Activated T-helper 1 cell treated with anti-CD3 and anti-CD28 coated beads, Interleukin-12 subunit alpha, Interleukin-12 subunit beta, Interleukin-2, Interleukin-4 antibody, amounts not matched to agents 30 ng/mL and 10 ng/mL and 1 ng/mL, durations not matched to agents 14 hours and 24 hours and 36 hours (primary cell): Measurements from ENCODE around the gene NACC2. TPM values are rescaled to one million over a fixed set of nuclear protein-coding genes. Genes with fewer than 3 reads are reported as not detected.
A peak's percentile ranks its signal among the peaks of the same experiment; 100 is the strongest.

Experiments
- DNase-seq: peaks from one replicate; pipeline ENCODE4 v3.0.0; 2021; ENCODE audit warnings: low spot score
- H3K27ac Mint-ChIP-seq: one replicate; pipeline ENCODE4 v1.8.0; 2021; ENCODE audit warnings: mild to moderate bottlenecking, mixed read lengths
- H3K27me3 Mint-ChIP-seq: one replicate; pipeline ENCODE4 v1.8.0; 2022; ENCODE audit warnings: mild to moderate bottlenecking, moderate library complexity, mixed read lengths; ENCODE audit not compliant: insufficient read depth
- H3K36me3 Mint-ChIP-seq: one replicate; pipeline ENCODE4 v1.8.0; 2021; ENCODE audit warnings: low read depth, mixed read lengths
- H3K4me1 Mint-ChIP-seq: one replicate; pipeline ENCODE4 v1.8.0; 2021; ENCODE audit warnings: low read depth, mixed read lengths
- H3K4me3 Mint-ChIP-seq: one replicate; pipeline ENCODE4 v1.8.0; 2021; ENCODE audit warnings: mild to moderate bottlenecking, moderate library complexity, mixed read lengths
- H3K9me3 Mint-ChIP-seq: one replicate; pipeline ENCODE4 v1.8.0; 2021; ENCODE audit warnings: mixed read lengths
- intact Hi-C: fragments of 100-400 bp; cut with micrococcal nuclease; formaldehyde crosslinking; loops from one replicate; pipeline ENCODE4 v1.15.1; 2024
- total RNA-seq: library from RNA; stranded (reverse); gene quantifications from 2 replicates; pipeline ENCODE4 v1.2.3, GENCODE V29; 2022

Gene NACC2, protein sequence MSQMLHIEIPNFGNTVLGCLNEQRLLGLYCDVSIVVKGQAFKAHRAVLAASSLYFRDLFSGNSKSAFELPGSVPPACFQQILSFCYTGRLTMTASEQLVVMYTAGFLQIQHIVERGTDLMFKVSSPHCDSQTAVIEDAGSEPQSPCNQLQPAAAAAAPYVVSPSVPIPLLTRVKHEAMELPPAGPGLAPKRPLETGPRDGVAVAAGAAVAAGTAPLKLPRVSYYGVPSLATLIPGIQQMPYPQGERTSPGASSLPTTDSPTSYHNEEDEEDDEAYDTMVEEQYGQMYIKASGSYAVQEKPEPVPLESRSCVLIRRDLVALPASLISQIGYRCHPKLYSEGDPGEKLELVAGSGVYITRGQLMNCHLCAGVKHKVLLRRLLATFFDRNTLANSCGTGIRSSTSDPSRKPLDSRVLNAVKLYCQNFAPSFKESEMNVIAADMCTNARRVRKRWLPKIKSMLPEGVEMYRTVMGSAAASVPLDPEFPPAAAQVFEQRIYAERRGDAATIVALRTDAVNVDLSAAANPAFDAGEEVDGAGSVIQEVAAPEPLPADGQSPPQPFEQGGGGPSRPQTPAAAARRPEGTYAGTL
- total RNA-seq, result 3.7 and 4.0 TPM in 2 replicates

DNA sequence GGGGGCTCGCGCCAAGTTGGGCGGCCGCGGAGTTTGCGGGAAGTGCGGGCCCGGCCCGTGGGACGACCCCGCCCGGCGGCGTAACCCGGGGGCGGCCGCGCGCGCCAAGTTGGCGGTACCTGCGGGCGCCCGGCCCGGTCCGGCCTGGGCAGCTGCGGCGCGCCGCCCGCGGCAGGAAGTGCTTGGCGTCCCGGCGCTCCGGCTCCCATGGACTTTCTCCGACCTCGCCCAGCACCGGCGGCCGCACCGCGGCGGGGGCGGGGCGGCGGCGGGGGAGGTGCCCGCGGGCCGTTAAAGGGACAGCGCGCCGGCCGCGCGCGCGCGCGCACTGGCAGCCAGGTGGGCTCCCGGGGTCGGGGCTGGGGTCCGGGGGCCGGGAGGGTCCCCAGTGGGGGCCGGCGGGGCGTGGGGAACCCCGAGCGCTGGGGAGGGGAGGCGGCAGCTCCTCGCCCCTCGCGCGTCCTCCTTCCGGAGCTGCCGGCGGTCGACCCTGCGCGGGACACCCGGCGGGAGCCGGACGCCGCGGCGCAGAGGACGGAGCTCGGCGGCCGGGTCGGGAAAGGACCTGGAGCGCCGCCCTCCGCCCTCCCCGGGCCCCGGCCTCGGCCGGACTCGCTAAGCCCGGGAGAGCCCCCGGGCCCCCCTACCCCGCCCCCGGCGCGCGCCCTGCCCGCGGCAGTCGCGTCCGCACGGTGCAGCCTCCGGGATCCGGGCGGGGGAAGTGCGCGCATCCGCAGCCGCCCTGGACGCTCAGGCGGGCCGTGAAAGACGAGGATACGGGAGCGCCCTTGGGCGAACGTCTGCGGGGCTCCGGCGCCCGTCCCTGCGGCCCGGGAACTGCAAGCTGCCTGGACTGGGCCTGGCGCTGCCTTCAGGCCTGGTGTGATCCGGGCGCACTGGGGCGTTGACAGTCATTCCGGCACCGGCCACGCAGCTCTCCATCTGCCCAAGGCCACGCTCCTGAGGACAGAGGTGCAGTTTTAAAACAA is at the start of gene NACC2:
Gene NACC2, minus strand, starts transcription at position 220 of the 989 bp plus-strand sequence. CDS start 44,768 bp downstream, outside the sequence.
- intact Hi-C loops, result loop anchor here (2.0 kb wide), 2 partner anchors 13 to 23 kb away; partner anchors contain the start of gene TMEM250
- H3K4me3 Mint-ChIP-seq, result peak within 1 kb of the TSS; percentile 75
- H3K4me1 Mint-ChIP-seq, result no peaks in the 10 kb centered on the region
- H3K9me3 Mint-ChIP-seq, result no peaks in the 10 kb centered on the region
- H3K36me3 Mint-ChIP-seq, result no peaks in the 10 kb centered on the region
- no peak for DNase-seq
- no peak within 1 kb of the TSS for H3K27ac Mint-ChIP-seq
- H3K27me3 Mint-ChIP-seq, result peaks cover 8% of the 10 kb centered on the region

DNA sequence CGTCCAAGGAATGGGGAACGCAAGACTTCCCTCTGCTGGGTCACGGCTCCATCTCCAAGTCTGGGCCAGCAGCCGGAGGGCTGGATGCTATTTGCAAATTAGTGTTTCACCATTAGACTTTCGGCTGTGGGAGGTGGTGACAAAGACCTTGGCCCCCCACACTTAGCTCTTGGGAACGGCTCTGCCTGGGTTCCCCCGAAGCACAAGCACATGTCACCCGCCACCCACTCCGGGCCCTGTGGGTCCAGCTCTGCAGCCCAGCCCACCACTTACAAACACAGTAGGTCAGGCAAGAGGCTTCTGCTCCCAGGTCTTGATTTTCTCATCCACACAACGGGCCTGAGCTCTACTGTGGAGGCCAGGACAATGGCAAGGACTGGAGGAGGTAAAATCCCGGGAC is 49.4 kb upstream of the NACC2 start:
- Mint-ChIP-seq H3K4me1 (no peaks in the 10 kb centered on the region), H3K4me3 (no peak overlapping the region), H3K27ac (no peak overlapping the region), H3K36me3 (no peaks in the 10 kb centered on the region), H3K9me3 (no peaks in the 10 kb centered on the region), H3K27me3 (peaks cover 4% of the 10 kb centered on the region)
- DNase-seq, result no peak
- intact Hi-C loops, result no loop called here

DNA sequence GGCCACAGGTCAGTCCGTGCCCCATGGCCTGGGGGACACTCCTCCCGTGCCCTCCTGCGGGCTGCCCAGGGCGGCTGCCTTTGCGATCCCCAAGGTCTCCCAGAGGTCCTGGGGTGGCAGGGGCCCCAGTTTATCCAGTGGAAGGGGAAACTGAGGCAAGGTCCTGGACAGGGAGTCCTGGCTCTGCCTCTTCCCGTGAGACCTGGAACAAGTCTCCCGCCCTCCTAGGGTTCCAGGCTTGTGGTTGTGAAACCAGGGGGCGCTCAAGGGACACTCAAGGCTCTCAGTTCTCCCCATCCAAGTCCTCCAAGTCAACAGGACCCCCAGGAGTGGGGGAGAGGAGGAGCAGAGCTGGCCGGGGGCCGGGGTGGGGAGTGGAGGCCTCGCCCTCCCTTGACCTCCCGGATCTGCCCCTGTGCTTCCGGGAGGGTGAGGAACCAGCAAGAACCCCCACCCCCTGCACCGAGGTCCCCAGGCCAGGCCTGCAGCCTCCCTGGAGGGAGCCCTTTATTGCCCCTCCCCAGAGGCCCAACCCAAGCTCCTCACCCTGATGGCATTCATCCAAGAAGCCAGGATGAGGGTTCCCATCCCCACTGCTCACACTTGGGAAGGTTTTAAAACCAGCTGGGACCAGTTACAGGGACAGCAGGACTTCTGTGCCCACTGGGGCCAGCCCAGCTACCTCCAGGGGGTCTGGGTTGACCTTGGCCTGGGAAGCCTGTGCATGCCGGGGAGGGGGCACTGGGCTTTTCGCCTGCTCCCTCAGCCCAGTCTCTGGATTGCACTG is 48.3 kb upstream of the NACC2 start:
- H3K27me3 Mint-ChIP-seq, result peaks cover 6% of the 10 kb centered on the region
- no peaks in the 10 kb centered on the region for H3K36me3 Mint-ChIP-seq
- H3K4me3 Mint-ChIP-seq, result no peak overlapping the region
- no peak overlapping the region for H3K27ac Mint-ChIP-seq
- H3K9me3 Mint-ChIP-seq, result no peaks in the 10 kb centered on the region
- no peaks in the 10 kb centered on the region for H3K4me1 Mint-ChIP-seq
- intact Hi-C loops, result no loop called here
- no peak for DNase-seq

DNA sequence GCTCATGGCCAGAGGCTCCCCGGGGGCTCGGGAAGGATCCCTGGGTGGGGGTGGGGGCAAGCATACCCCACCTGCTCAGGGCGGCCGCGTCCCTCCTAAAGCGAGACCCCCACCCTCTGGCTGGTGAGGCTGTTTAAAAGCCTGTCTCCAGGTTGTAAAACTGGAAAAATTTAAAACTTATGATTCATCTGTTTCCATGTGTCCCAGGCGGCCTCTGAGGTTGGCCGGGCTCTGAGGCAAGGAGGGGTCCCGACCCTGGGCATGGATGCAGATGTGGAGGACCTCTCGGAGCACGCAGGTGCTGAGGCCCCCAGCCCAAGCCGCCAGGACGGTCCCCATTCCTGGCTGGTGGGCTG is 47.7 kb upstream of the NACC2 start:
- Mint-ChIP-seq H3K36me3 (no peaks in the 10 kb centered on the region), H3K27ac (no peak overlapping the region), H3K4me3 (no peak overlapping the region), H3K27me3 (peaks cover 6% of the 10 kb centered on the region), H3K4me1 (no peaks in the 10 kb centered on the region), H3K9me3 (no peaks in the 10 kb centered on the region)
- intact Hi-C loops, result no loop called here
- no peak for DNase-seq

DNA sequence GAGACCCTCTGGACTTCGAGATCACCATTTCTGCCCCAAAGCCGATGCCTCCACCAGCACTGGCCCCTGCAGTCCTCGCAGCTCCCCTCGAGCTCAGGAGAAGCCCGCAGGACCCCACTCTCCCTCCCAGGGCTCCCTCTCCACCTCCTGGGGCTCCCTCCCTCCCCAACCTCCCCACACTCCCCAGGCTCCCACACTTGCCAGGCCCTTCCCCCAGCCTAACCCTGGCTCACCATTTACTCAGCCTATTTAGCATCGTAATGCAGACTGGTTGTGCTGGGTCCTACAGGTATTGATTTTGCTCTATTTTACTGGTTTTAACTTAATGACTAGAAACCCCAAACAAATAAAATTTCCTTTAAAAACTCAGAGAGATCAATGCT is 47.3 kb upstream of the NACC2 start:
- intact Hi-C loops, result no loop called here

DNA sequence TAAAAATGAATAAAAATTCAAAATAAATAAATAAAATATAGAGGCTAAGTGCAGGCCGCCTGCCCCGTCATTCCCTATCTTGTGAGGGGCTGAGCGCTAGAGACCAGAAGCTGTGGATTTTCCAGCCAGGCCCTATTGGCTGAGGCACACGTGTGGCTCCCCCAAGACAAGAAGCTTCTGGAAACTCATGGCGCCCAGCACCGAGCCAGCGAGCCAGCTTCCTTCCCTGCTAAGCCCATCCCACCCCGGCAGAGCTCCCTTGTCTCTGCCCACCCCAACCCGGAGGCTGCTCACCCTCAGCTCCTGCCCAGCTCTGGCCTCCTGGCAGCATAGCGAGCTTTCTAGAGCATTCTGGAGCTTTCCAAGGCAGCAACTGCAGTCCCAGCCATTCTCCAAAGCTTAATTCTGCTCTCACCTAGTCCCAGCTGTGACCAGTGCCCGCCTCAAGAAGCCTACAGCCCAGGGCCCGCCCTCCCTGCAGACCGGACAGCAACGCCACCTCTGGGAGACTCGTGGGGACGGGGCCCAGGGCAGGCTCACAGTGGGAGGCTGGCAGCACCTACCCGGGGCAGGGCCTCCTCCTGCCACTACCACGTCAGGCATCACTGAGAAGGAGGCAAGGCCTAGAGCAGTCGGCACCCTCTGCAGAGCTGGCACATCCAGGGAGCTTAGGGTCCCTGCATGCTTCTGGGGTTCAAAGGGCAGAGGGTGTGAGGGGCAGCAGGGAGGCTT is 46.8 kb upstream of the NACC2 start:
- H3K9me3 Mint-ChIP-seq, result no peaks in the 10 kb centered on the region
- no peaks in the 10 kb centered on the region for H3K4me1 Mint-ChIP-seq
- peaks cover 6% of the 10 kb centered on the region for H3K27me3 Mint-ChIP-seq
- no peak overlapping the region for H3K27ac Mint-ChIP-seq
- no peaks in the 10 kb centered on the region for H3K36me3 Mint-ChIP-seq
- intact Hi-C loops, result no loop called here
- DNase-seq, result no peak
- no peak overlapping the region for H3K4me3 Mint-ChIP-seq

More for the DNA sequence above, 47.3 kb upstream of the NACC2 start:
- H3K4me1 Mint-ChIP-seq, result no peaks in the 10 kb centered on the region
- no peak for DNase-seq
- H3K27ac Mint-ChIP-seq, result no peak overlapping the region
- no peaks in the 10 kb centered on the region for H3K36me3 Mint-ChIP-seq
- peaks cover 6% of the 10 kb centered on the region for H3K27me3 Mint-ChIP-seq
- no peak overlapping the region for H3K4me3 Mint-ChIP-seq
- H3K9me3 Mint-ChIP-seq, result no peaks in the 10 kb centered on the region

DNA sequence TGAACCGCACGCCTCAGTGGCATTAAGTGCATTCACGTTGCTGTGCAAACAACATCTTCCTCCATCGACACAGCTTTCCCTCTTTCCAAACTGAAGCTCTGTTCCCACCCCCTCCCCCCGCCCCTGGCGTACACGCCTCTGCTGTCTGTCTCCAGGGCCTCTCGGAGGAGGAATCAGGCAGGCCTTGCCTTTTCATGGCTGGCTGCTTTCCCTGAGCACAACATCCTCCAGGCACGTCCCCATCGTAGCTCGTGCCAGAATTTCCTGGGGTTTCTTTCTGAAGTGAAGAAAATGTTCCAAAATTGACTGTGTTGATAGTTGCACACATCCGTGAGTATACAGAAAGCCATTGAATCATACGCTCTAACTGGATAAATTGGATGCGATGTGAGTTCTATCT is 45.9 kb upstream of the NACC2 start:
- Mint-ChIP-seq H3K27ac (no peak overlapping the region), H3K4me1 (no peaks in the 10 kb centered on the region), H3K27me3 (peaks cover 6% of the 10 kb centered on the region), H3K36me3 (no peaks in the 10 kb centered on the region), H3K9me3 (no peaks in the 10 kb centered on the region), H3K4me3 (no peak overlapping the region)
- intact Hi-C loops, result no loop called here
- DNase-seq, result no peak

DNA sequence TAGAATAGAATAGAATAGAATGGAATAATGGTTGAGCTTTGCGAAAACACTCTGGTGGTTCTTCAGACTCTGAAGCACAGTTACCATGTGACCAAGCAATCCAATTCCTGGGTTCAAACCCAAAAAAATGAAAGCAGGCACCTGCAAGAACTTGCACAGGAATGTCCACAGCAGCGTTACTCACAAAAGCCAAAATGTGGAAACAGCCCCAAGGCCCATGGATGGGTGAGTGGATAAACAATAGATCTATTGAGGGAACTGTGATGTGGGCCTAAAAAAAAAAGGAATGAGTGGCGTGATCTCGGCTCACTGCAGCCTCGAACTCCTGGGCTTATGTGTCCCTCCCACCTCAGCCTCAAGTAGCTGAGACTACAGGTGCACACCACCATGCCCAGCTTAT is 45.0 kb upstream of the NACC2 start:
- no peak for DNase-seq
- Mint-ChIP-seq H3K27me3 (peaks cover 4% of the 10 kb centered on the region), H3K4me3 (no peak overlapping the region), H3K27ac (no peak overlapping the region), H3K36me3 (no peaks in the 10 kb centered on the region), H3K9me3 (no peaks in the 10 kb centered on the region), H3K4me1 (no peaks in the 10 kb centered on the region)
- intact Hi-C loops, result no loop called here

DNA sequence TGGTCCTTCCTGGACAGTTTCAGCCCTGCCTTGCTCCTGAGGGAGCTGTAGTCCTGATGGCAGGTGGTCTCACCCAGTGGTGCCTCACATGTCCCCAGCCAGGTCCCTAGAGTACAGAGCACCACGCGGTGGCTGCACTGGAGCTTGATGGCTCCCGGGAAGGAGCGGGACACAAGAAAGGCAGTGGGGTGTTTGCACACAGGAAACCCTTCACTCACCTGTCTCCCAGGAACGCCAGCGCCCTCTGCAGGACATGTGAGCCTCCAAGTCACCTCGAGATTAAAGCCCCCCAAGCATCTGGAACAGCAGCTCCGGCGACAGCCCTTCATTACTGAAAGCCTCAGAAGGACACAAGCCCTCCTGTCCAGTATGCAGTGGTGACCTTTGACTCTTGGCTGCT is 43.5 kb upstream of the NACC2 start:
- no peaks in the 10 kb centered on the region for H3K9me3 Mint-ChIP-seq

DNA sequence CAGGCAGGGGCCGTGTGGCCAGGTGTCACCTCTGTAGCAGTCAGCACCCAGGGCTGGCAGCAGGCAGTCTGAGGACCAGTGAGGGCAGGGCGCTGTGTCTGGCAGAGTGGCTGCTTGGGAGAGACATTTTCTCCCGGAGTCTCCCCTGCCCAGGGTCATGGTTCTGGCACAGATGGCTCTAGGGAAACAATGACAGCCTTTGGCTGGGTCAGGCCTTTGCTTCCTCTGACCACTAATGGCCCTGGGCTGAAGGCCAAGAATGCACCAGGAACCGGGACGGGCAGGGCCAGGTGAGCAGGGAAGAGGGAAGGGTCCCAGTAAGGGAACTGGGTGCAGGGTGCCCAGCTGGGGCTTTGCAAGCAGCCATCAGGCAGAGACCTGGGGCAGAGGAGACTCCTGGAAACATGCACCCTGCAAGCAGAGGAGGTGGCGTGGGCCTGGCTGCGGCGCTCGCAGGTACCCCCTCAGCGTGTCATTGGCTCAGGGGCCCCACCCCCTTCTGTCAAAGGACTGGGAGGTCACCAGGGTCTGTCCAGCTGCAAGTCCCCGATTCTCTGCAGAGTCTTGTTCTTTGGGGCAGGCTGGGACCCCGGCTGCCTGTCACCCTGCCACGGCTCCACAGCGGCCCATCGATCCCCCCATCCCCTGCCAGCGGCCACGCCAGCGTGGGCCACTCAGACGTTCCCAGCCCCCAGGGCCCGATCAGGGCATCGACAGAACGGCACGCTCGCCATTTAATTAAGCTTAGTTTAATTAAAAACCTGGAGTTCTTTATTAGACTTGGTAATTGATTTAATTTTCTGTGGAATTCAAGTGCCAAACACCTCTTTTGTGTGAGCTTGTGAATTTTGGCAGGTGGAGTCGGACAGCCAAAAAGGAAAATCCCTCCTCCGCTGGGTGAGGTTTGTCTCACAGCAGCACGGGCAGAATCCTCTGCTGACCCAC is 42.5 kb upstream of the NACC2 start:
- H3K27ac Mint-ChIP-seq, result no peak overlapping the region
- no peak for DNase-seq
- H3K27me3 Mint-ChIP-seq, result peaks cover 15% of the 10 kb centered on the region
- no peak overlapping the region for H3K4me3 Mint-ChIP-seq
- no peaks in the 10 kb centered on the region for H3K36me3 Mint-ChIP-seq
- intact Hi-C loops, result no loop called here
- no peaks in the 10 kb centered on the region for H3K9me3 Mint-ChIP-seq
- H3K4me1 Mint-ChIP-seq, result no peaks in the 10 kb centered on the region

More for the DNA sequence above, 43.5 kb upstream of the NACC2 start:
- intact Hi-C loops, result no loop called here
- no peaks in the 10 kb centered on the region for H3K36me3 Mint-ChIP-seq
- H3K27me3 Mint-ChIP-seq, result peaks cover 14% of the 10 kb centered on the region
- H3K4me3 Mint-ChIP-seq, result no peak overlapping the region
- H3K4me1 Mint-ChIP-seq, result no peaks in the 10 kb centered on the region
- no peak for DNase-seq
- H3K27ac Mint-ChIP-seq, result no peak overlapping the region
